ENCODE measurements around the gene SEPTIN8. TPM values are rescaled to one million over a fixed set of nuclear protein-coding genes. Genes with fewer than 3 reads are reported as not detected.
A peak's percentile ranks its signal among the peaks of the same experiment; 100 is the strongest.

SEPTIN8 gene
- total RNA-seq, 4 donors from 2014 or later: 27.6 to 42.1 (median 29.7) TPM

DNA sequence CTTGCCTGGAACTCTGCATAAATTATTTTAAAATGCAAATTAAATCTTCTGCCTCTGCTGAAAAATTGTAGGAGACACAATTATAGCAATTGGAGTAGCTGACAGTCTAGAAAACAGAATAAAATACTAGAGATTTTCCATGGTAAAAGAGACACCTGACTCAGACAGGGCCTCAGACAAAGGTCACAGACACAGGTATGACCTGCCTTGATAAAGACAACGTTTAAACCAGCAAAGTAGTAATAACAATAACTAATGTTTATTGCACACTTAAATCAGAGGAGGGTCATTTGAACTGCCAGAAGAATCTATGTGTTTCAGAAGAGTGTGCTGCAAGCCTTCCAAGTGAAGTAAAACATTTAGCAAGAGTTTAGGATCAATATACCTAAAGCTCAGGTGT, 40.0 kb upstream of the SEPTIN8 start:
- ATAC-seq (ENCODE audit: low FRiP score): no peak
- DNase-seq (ENCODE audit: low spot score): no peak
- TF ChIP-seq, protein P1, sequence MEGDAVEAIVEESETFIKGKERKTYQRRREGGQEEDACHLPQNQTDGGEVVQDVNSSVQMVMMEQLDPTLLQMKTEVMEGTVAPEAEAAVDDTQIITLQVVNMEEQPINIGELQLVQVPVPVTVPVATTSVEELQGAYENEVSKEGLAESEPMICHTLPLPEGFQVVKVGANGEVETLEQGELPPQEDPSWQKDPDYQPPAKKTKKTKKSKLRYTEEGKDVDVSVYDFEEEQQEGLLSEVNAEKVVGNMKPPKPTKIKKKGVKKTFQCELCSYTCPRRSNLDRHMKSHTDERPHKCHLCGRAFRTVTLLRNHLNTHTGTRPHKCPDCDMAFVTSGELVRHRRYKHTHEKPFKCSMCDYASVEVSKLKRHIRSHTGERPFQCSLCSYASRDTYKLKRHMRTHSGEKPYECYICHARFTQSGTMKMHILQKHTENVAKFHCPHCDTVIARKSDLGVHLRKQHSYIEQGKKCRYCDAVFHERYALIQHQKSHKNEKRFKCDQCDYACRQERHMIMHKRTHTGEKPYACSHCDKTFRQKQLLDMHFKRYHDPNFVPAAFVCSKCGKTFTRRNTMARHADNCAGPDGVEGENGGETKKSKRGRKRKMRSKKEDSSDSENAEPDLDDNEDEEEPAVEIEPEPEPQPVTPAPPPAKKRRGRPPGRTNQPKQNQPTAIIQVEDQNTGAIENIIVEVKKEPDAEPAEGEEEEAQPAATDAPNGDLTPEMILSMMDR (IDR thresholded peaks at IDR 0.05): no peak

DNA sequence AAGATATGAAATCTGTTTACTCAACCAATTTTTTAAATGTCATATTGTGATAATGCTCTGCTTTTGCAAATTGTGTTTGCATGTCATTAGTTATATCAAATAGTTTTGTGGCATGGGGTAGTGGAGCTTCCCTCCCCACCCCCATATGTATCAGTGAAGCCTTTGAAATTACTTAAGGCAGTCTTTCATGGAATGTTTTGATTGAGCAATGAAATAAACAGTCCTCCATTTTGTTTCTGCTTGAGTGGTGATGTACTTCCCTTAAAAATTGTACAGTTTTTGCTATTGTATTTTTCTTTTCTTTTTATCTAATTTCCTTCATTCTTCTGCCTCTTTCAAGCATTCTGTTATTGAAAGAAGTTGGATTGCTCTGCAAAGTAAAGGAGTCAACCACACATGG, 39.5 kb upstream of the SEPTIN8 start:
- TF ChIP-seq, protein P1 (IDR thresholded peaks at IDR 0.05): no peak
- ATAC-seq (ENCODE audit: low FRiP score) (no peak), DNase-seq (ENCODE audit: low spot score) (no peak)

- TF ChIP-seq, protein P1 (IDR thresholded peaks at IDR 0.05): no peak
- no peak for DNase-seq (ENCODE audit: low spot score)
- no peak for ATAC-seq (ENCODE audit: low FRiP score)
Measured at GRCh38 chr5:132816083-132816482, 39.0 kb upstream of the SEPTIN8 start.

DNA sequence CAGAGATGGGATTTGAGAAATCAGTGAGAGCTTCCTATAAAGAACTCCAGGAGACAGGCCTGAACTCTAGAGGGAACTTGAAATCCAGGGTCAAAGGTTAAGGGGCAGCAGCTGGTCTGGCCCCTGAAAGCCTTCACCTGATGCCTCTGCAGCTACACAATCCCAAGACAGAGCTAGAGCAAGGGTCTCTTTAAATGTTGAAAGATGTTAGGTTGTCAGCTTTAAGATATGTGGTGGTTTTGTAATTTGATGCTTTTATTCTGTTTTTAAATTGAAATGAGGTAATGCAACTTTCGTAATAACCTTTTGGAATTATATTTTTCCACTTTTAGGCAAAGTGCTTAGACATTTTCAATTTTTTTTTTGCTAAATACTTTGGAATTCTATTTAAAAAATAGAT, 38.4 kb upstream of the SEPTIN8 start:
- ATAC-seq (ENCODE audit: low FRiP score) (no peak), DNase-seq (ENCODE audit: low spot score) (no peak)
- TF ChIP-seq, protein P1 (IDR thresholded peaks at IDR 0.05): no peak

DNA sequence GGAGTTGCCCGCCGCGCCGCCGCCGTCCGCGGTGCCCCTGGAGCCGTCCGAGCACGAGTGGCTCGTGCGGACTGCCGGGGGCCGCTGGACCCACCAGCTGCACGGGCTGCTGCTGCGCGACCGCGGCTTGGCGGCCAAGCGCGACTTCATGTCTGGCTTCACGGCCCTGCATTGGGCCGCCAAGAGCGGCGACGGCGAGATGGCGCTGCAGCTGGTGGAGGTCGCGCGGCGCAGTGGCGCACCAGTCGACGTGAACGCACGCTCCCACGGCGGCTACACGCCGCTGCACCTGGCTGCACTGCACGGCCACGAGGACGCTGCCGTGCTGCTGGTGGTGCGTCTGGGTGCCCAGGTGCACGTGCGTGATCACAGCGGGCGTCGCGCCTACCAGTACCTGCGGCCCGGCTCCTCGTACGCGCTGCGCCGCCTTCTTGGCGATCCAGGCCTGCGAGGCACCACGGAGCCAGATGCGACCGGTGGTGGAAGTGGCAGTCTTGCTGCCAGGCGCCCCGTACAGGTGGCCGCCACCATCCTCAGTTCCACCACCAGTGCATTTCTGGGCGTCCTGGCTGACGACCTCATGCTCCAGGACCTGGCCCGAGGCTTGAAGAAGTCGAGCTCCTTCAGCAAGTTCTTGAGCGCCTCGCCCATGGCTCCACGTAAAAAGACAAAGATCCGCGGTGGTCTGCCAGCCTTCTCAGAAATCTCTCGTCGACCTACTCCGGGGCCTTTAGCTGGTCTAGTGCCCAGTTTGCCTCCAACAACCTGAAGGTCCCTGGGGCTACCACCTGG, 37.7 kb upstream of the SEPTIN8 start:
- DNase-seq (ENCODE audit: low spot score): no peak
- TF ChIP-seq, protein P1 (IDR thresholded peaks at IDR 0.05): no peak
- peak; percentile 26 for ATAC-seq (ENCODE audit: low FRiP score)

- ATAC-seq (ENCODE audit: low FRiP score): peak; percentile 80
Measured at GRCh38 chr5:132813599-132814502, 36.8 kb upstream of the SEPTIN8 start.

More at GRCh38 chr5:132813599-132814502, 36.8 kb upstream of the SEPTIN8 start:
- no peak for DNase-seq (ENCODE audit: low spot score)
- TF ChIP-seq, protein P1 (IDR thresholded peaks at IDR 0.05): no peak

All from omental fat pad (tissue), 4 donors.